Suprapubic skin (tissue), 4 donors: ENCODE measurements around the gene MICAL2.

Source experiments
- POLR2A ChIP-seq, 2 donors: fragments of 450-650 bp; IDR thresholded peaks; one replicate each; pipeline ENCODE4 v1.6.1; 2017; ENCODE audit warnings: antibody characterized with exemption in 2 of 2, mild to moderate bottlenecking in 2 of 2, moderate library complexity in 2 of 2
- POLR2AphosphoS5 ChIP-seq, 3 donors: sonication (generic); formaldehyde crosslinking; IDR thresholded peaks; one replicate each; pipeline ENCODE4 v1.6.1; 2017; ENCODE audit warnings: antibody characterized with exemption in 3 of 3

- TF ChIP-seq POLR2AphosphoS5 (IDR thresholded peaks at IDR 0.05) (no peak), POLR2A (IDR thresholded peaks at IDR 0.05) (no peak)
These were observed 136.6 kb downstream of the MICAL2 start for GRCh38 chr11:12246989-12247388.
